GM21447 (cell line): Measurements from ENCODE around the gene HPS1.

Experiments
- ATAC-seq: cut with Tn5 transposase; IDR thresholded peaks from one replicate; pipeline ENCODE4 v1.9.1; 2021; ENCODE audit not compliant: unreplicated experiment

HPS1 gene

DNA sequence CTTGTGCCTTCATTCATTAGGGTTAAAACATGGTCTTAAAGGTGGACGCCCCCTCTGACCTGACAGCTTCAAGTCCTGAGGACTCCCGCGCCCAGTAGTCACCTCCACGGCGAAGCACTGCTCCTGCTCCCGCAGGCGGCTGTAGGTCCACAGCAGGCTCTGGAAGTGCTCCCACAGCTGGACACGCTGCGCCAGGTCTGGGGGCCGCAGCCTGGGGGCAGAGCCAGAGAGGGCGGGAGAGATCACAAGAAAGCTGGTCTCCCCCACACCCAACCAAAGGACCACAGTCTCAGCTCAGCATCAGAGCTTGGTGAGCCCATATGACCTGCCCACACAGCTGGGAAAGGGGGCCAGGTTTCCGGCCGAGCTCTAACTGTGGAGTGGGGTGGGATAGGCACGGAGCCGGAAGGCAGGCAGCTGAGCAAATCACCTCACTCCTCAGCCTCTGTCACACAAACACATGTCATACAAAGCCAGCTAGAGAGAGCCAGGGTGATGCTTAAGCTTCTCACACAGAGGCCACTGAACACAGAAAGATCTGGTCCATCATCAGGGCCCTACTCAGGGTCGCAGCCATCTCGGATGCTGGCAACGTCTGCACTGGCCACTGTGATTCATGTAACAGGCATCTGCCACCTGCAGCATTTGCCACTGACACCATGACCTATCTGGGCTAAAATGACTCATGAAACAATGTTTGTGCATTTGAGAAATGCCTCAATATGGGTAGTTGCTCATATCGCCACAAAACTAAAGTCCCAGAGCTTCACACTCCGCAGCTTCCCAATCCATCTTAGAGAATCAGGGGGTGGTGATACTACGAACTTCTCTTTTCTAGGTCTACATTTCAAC, 12.6 kb downstream of the HPS1 start:
- no peak for ATAC-seq

DNA sequence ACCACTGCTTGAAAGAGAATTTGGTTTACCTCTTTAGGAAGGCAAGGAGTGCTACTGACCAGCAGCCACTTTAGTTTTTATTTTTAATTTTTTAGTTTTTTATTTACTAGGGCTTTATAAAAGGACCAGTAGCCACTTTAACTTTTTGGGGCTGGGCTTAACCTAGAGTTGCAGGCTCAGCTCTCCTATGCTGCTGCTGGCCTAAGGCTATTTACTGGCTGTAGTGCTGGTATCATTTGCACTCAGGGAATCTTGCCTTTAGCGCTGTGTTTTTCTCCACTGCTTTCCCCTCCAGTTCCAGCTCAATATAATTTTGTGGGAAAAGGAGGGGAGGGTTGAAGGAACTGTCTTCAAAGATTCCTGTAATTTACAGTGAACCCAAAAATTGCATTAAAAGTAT, 13.4 kb downstream of the HPS1 start:
- no peak for ATAC-seq

DNA sequence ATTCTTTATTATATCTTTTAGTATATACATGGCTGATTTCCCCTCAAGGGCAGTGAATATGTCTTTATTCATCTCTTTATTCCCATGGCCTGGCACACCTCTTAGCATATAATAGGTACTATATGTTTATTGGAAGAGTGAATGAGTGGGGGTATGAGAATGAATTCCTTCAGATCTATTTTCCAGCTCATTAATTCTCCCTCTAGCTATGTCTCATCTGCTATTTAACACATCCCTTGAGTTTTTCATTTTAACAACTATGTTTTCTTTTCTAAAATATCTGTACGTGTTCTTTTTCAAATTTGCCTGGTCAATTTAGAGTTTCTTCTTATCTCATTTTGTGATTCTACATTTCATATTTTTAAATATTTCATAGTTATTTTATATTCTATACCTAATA, 14.4 kb downstream of the HPS1 start:
- no peak for ATAC-seq

DNA sequence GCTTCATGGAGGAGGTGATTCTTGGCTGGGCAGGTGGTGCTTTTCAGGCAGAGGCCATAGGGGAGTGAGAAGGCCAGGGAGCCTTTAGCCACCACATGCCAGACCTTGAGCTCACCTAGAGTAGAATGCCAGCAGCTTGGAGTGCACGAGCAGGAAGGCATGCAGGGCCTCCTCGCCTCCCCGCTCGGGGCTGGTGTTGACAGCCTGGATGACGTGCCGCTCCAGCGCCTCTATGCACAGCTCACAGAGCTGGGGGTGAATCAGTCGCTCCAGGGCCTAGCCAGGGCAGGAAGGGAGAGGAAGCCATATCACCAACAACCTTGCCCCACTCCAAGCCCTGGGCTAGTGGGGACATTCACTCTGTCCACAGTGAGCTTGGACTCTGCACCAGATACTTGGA, 15.7 kb downstream of the HPS1 start:
- no peak for ATAC-seq

DNA sequence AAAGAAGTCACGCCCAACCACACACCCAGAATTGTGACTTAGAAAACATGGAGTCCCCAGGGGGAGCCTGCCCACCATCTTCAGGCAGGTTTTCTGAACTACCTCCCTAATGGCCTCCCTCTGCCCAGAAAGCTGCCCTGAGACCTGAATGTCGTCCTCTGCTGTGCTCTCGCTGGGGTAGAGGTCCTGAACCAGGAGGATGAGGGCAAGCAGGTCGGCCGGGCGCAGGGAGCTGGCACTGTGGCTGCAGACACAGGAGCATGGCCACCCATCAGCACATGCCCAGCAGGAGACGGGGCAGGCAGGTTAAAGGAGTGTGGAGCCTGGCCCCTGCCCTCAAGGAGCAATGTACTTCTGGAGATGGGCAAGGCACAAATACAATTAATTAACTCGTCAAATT, 16.3 kb downstream of the HPS1 start:
- no peak for ATAC-seq

DNA sequence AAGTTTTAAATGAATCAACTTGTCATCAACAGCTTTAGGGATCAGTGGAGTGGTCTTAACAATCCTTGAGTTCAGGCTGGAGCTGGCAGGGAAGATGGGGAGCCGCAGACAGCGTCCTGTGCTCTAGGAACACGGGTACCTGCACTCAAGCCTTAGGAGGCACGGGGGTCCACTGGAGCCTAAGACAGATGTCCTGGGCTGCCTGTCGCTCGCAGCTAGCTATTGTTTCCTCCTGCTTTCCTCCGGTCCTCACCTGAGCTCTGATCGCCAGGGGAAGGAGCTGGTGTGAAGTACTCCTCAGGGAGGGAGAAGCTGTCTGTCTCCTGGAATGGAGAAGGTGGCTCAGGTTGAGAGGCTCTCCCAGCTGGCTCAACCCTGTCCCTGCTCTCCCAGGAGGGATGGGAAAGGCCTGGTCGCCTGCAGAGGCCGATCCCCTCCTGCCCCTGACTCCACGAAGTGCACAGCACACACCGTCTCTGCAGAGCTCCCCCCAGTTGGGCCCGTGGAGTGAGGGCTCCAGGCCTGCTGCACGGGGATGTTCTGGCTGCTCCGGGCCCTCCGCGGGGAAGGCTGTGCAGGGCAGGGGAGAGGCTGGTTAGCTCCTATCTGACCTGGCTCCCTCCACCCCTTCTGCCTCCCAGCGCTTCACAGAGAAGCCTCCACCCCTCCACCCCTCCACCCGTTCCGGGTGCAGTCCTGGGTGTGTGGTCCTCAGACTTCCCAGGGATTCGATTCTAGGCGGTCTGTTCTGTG, 17.2 kb downstream of the HPS1 start:
- no peak for ATAC-seq

DNA sequence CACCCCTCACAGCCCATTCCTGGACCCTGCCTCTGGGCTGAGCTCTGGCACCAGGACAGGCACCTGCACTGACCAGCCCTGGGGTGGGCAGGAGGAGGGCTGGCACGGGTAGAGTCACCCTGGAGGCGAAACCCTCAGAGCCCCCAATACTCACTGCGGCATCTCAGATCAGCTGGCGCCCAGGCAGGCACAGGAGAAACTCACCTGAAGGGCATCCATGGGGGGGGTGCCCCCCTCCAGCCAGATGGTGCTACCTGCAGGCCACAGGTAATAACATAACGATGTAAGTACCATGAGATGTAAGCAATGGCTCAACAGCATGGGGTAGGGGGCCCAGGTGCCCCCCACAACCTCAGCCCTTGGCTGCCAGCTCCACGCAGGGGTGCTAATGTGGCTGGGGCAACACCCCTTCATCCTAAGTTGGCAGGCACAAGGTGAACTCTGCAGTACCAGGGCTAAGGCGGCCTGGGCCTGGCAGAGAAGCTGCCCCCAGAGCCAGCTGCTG, 19.7 kb downstream of the HPS1 start:
- no peak for ATAC-seq

DNA sequence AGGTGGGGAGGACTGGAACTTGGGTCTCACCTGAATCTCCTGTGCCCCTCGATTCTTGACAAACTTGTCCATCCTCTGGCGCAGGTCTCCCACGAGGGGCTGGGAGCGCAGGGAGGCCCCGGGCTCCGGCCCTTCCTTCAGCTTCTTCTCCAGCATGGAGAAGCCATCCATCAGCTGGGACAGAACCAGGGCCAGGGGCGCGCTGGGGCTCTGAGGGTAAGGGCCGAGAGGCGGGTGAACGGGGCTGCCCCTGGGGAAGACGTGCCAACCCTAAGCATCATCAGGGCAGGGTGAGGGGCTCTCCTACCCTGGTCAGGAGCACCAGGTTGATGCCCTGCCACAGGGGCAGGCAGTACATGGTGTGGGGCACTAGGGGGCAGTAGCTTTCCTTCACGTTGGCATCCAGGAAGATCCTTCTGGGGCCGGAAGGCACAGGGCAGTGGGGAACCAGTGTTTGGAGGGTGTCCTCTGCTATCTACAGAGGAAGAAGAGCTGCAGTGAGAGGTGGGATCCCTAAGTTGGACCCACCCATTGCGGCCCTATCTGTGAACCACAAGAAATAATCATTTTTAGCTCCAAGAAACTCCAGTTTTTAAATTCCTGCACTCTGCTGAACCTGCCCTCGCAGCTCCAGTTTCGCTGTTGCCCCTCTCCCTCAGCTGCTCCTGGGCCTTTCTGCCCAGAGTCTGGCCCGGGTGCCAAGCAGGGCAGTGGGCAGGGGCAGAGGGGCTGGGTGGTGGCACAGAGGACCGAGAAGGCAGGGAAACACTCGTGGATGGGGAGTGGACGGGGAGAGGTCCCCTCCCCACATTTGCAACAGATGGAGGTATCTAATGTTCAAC, 21.0 kb downstream of the HPS1 start:
- peak; percentile 73 for ATAC-seq

DNA sequence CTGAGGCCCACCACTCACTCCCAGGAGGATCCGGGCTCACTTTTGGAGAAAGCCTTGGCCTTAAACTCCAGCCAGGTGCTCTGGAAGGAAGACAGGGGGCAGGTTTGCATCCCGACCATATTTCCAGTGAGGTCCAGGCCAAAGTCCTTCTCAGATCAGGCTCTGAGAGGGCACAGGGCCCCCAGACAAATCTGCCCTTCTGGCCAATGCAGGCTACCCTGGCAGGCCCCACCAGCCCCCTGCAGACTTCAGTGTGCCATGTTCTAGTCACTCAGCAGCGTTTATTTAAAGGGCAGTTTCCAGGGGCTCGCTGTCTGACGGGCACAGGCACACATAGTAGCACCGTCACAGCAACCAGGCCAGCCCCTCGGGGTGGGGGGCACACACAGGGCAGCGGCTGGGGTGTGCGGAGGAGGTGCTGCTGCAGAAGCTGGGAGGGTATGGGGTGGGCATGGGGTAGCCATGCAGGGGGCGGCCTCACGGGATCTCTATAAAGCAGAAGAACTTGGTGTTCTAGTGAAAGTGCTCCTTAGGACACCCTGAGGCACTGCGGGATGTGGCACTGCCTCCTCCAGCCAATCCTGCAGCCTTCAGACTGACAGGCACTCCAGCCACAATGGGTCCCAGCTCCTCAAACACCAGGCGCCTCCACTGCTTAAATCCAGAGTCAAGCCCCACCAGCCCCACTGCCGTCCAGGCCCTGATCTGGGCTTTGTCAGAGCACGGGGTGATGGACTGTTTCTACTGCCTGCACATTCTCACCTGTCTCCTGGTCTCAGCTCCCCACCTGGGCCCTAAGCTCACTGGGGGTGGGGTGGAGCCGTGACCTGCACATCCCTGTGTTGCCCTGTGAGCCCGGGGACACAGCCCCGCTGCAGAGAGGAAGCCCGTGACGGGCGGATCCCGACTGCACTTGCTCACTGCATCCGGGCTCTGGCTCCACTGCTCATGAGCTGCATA, 22.2 kb downstream of the HPS1 start:
- ATAC-seq = no peak

DNA sequence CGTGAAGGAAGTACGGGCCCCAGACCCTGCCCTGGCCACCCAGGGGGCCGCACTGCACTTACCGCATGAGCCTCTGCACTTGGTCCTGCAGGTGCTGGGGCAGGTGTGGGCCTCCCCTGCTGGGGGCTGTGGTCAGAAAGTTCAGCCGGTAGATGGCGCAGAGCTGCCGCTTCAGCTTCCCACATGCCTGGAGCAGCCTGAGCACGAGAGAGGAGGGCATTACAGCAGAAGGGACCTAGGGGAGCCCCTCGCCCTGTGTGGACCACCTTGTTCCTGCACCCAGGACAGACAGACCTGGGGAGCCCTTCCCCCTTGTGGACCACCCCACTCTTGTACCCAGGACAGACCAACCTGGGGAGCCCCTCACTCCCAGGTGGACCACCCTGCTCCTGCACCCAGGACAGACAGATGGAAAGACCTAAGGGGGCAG, 23.0 kb downstream of the HPS1 start:
- no peak for ATAC-seq

DNA sequence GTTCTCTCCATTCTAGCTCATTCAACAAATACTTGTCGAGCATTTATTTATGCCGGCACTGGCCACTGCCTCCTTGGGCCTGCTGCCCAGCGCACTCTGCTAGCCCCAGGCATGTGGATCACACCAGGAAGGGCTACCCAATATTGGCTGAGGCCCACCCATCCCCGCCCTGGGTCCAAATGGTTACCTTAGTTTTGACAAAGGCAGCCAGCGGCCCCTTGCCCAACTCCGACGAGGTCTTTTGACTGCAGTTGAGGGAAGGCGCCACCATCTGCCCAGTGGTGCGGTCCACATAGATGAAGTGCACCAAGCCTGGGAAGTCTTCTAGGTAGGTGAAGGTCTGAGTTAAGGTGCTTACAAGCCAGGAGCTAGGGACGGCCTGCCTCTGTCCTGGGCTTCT, 24.6 kb downstream of the HPS1 start:
- ATAC-seq = no peak

DNA sequence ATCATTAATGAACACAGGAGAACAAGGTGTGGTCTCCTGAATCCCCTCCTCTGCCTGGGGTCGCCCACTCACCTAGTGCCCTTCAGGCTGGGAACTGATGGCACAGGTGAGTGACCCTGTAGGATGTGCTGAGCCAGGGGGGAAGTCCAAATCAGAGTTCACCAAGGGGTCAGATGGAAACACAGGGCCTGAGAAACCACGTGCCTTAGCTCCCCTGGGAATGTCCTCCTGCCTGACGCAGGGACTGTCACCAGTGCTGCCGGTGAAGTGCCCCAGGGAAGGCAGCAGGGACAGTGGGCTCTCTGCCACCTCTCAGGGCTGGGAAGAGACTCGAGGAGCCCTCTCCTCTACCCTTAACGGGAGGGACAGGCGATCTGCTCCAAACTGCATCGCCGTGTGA, 25.9 kb downstream of the HPS1 start:
- no peak for ATAC-seq

DNA sequence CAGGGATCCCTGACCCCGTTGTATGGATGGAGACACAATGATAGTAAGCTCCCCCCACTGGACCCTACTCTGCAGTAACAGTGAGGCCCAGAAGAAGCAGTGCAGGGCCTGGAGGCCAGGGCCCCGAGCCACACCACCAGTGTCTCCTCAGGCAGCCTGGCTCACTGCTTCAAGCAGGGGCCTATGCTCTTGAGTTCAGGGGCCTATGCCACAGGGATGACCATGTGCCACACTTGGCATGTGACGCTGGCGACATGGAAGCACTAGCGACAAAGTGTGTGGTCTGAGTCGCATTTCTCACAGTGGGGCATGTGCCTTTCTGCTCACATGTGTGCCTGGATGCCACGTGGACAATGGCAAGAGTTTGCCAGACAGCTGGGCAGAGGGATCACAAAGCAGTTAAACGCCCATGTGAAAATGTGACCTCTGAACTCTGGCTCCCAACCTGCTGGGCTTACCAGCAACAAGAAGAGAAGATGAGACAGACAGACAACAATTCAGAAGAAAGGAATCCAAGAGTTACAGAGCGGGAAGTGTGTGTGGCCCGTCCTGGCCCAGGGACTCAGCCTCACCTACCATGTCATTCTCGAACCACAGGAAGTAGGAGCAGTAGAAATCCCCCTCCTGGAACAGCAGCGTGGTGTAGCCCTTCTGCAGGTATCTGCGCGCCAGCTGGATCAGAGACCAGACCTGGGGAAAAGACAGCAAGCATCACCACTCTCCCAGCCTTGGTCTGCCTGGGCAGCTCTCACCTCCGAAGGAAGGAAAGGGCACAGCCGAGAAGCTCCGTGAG, 27.1 kb downstream of the HPS1 start:
- ATAC-seq = no peak

DNA sequence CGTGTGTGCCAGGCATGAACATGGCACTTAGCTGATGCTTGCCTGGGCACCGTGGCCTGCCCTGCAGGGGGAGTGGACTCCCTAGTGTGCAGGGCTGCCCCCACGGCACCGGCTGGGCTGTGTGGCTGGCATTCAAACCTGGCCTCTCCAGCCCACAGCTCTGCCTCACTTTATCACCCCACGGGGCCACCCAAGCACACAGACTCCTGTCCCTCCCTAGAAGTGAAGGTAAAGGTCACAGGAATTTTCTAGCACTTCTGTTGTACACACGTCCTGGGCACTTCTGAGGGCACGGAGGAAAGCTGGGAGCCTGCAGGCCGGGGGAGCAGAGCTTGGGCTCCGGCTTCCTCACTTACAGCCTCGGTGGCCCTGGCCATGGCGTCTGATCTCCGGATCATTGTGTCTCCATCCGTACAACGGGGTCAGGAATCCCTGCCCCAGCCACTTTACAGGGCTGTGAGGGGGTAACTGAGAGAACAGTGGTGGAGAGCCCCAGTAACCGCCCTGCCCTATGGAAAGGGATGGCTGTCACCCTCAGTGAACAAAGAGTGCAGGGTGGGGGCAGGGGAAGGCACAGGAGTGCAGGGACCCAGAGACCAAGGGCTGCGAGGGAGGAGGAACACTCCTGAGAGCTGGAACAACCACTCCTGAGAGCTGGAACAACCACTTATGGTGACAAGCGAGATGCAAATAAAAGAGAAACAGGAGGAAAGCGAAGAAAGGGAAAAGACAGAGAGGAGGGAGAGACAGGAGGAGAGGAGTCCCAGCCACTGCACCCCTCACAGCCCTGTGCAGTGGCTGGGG, 27.9 kb downstream of the HPS1 start:
- no peak for ATAC-seq

DNA sequence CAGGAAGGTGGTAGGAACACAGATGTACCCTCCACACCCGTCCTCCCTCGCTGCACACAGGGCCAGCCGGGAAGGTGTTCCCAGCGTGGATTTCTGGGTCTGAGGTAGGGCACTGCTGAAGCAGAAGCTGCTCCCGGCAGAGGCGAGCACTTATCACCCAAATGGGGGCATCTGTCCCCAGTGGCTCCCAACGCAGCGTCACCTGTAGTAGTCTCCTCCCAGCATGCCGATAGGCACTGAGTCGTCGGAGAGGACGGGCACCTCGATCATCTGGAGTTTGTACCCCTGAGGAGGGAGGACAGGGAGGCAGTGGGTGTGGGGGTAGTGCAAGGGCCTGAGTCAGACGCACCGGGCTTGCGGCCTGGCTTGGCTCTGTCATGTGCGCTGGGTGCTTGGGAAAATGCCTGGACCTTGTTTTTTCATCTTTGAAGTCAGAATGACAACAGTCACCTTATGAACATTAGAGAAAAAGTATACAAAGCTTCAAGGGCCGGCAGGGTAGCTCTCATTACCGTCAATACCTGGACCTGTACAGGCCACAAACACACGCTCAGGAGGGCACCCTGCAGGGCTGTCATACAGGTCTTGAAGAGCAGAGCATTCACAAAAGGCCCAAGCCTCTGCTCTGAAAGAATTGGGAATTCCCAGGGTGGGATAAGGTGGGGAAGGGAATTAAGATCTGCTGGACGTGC, 28.6 kb downstream of the HPS1 start:
- no peak for ATAC-seq

DNA sequence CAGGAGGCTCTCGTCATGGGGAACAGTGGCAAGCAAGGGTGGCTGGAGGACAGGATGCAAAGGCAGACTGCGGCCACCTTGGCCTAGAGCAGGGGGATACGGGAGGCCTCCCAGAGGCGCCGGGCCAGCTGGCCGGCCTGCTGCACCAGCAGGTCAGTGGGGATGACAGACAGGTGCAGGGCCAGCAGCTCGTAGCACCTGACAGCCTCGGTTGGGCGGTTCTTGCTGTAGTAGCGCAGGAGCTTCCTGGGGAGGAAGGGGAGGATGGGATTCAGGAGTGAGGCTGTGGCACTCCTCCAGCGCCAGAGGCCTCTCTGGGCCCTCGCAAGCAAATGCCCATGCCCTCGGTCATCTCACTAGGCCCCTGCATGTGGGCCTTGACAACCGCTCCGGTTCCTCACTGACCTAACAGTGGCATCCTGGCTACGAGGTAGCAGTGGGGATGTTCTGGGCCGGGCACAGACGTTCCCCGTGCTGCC, 29.2 kb downstream of the HPS1 start:
- ATAC-seq = no peak

DNA sequence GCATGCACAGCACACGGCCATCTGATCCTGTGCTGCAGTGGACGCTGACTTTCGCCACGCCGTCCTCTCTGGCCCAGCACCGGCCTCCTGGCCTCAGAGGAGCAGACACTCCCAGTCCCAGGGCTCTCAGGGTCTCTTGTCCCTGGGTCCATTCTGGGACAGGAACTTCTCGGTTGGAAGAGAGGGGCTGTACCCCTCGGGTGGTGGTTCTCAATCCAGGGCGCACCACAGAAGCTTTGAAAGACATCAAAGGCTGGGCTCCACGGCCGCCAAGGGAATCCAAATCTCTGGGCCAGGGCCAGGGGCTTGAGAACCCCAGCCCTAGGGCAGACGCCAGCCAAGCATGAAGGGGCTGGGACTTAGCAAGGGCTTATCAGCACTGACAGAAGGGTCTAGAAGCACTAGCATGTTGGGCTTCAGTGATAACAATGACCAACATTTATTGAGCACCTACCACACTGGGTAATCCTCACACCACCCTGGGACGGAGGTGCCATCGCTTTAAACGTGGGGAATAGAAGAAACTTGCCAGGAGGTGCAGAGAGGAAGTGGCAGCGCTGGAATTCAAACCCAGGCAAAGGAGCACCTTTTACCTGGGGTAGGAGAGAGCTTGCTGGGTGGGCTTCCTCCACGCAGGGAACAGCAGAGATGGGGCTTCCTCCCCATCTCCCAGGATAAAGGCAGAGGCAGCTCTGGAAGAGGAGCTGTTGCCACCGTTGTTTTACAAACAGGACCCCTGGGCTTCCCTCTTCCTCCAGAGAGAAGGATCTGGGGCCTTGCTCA, 29.9 kb downstream of the HPS1 start:
- no peak for ATAC-seq
